Panc1 (cell line): Measurements from ENCODE around the gene FTL. TPM values are rescaled to one million over a fixed set of nuclear protein-coding genes. Genes with fewer than 3 reads are reported as not detected.

Experiments used
- ATAC-seq: fragments of 200-7000 bp; cut with Tn5 transposase; 2 replicates; pipeline ENCODE4 v1.9.1; 2020; ENCODE audit warnings: mild to moderate bottlenecking, moderate library complexity
- BruUV-seq: library from RNA; stranded (reverse); fragments of 400-500 nt; replicated peaks from 2 replicates; lab custom pipeline; 2021; lab: Mats Ljungman, UMichigan
- CTCF ChIA-PET: fragments of 300-600 bp; sonication (Branson Sonifier 250); formaldehyde crosslinking; loops from one replicate; lab custom pipeline; 2022; ENCODE audit warnings: antibody characterized with exemption; lab: Charles Lee
- POLR2A ChIA-PET: fragments of 300-600 bp; sonication (Branson Sonifier 250); formaldehyde crosslinking; loops from one replicate; lab custom pipeline; 2022; ENCODE audit warnings: antibody characterized with exemption; lab: Charles Lee
- DNase-seq: peaks from one replicate; pipeline ENCODE4 v3.0.0-alpha.2; 2010; ENCODE audit warnings: low read depth, low spot score
- H3K27ac ChIP-seq: 2 replicates; pipeline ENCODE4 v1.5.1; 2011; ENCODE audit warnings: mild to moderate bottlenecking, low read length, inconsistent platforms
- H3K27me3 ChIP-seq: fragments of 200-500 bp; sonication (Bioruptor generic); 2 replicates; pipeline ENCODE4 v1.6.0; 2014; ENCODE audit warnings: low read length, inconsistent platforms; ENCODE audit not compliant: control insufficient read depth, insufficient read depth
- H3K36me3 ChIP-seq: fragments of 200-500 bp; sonication (Bioruptor generic); 2 replicates; pipeline ENCODE4 v1.5.1; 2014; ENCODE audit warnings: inconsistent platforms, mild to moderate bottlenecking, low read length, moderate library complexity; ENCODE audit not compliant: control insufficient read depth, insufficient read depth
- H3K4me1 ChIP-seq: 2 replicates; pipeline ENCODE4 v1.5.1; 2011; ENCODE audit warnings: inconsistent platforms, mild to moderate bottlenecking, low read length, moderate library complexity; ENCODE audit not compliant: control insufficient read depth, insufficient read depth
- H3K4me3 ChIP-seq, 2 experiments: 2 replicates each; pipeline ENCODE4 v1.5.1; 2011 to 2012; ENCODE audit warnings: low read depth in 2 of 2, low read length in 2 of 2, mild to moderate bottlenecking in 2 of 2, inconsistent platforms in 1 of 2, moderate library complexity in 1 of 2
- H3K9me3 ChIP-seq: fragments of 200-500 bp; sonication (Bioruptor generic); 2 replicates; pipeline ENCODE4 v1.5.1; 2014; ENCODE audit warnings: low read depth, mild to moderate bottlenecking, inconsistent platforms, low read length, moderate library complexity; ENCODE audit not compliant: control insufficient read depth, insufficient read depth
- CTCF ChIP-seq: fragments of 450-650 bp; IDR thresholded peaks from 2 replicates; pipeline ENCODE4 v1.5.1; 2017; ENCODE audit warnings: mild to moderate bottlenecking
- POLR2AphosphoS5 ChIP-seq: IDR thresholded peaks from 2 replicates; pipeline ENCODE4 v1.6.1; 2012; ENCODE audit warnings: mild to moderate bottlenecking, low read depth, low read length, moderate library complexity
- REST ChIP-seq, 2 experiments: IDR thresholded peaks; 2 replicates each; pipeline ENCODE4 v1.6.1; 2011 to 2012; ENCODE audit warnings: low read depth in 2 of 2, control low read depth in 1 of 2, low read length in 1 of 2, mild to moderate bottlenecking in 1 of 2, moderate library complexity in 1 of 2; ENCODE audit not compliant: insufficient read depth in 1 of 2
- SIN3A ChIP-seq: IDR thresholded peaks from 2 replicates; pipeline ENCODE4 v1.6.1; 2012; ENCODE audit warnings: low read depth, mild to moderate bottlenecking, low read length, moderate library complexity, borderline replicate concordance; ENCODE audit not compliant: insufficient read depth
- TCF7L2 ChIP-seq: IDR thresholded peaks from 2 replicates; pipeline ENCODE4 v1.6.1; 2011; ENCODE audit warnings: mild to moderate bottlenecking, low read depth, low read length, inconsistent platforms
- in situ Hi-C: cut with HindIII; loops from 2 replicates; pipeline ENCODE4 v1.10.0; 2016; ENCODE audit warnings: low sequenced_read_pairs, low pct_unique_long_range_greater_than_20kb
- intact Hi-C: fragments of 100-400 bp; cut with micrococcal nuclease; formaldehyde crosslinking; loops from one replicate; pipeline ENCODE4 v1.10.0; 2022; ENCODE audit not compliant: unreplicated experiment
- total RNA-seq: library from RNA; stranded (reverse); gene quantifications from one replicate; pipeline ENCODE4 v1.2.1, GENCODE V29; 2021; ENCODE audit not compliant: unreplicated experiment

The FTL gene
- total RNA-seq, 1 experiment from 2014 or later: 1,332 TPM

GRCh38 chr19:48955308-48955958, 9.7 kb upstream of the FTL start:
- BruUV-seq: no TSS peak
- no peaks in the 10 kb centered on the region for H3K9me3 ChIP-seq
- H3K36me3 ChIP-seq: no peaks in the 10 kb centered on the region
- POLR2A ChIA-PET: no interaction called here
- H3K4me1 ChIP-seq: peaks cover 4% of the 10 kb centered on the region; the same call in 1 of the 2 replicates
- CTCF ChIA-PET: no interaction called here
- peak overlapping the region; percentile 83 for H3K27ac ChIP-seq
- no peak for TF ChIP-seq SIN3A
- TF ChIP-seq POLR2AphosphoS5: no peak
- no peak for TF ChIP-seq REST (IDR thresholded peaks at IDR 0.05; ENCODE audit: insufficient read depth in 1 of 2, low read depth in 2 of 2, low read length in 1 of 2)
- in situ Hi-C loops: no loop called here
- ATAC-seq (no peak), DNase-seq (no peak)
- H3K4me3 ChIP-seq: peak overlapping the region; percentile 81 to 87
- H3K27me3 ChIP-seq: no peaks in the 10 kb centered on the region
- intact Hi-C loops: no loop called here

- Histone ChIP-seq H3K36me3 (no peaks in the 10 kb centered on the region), H3K9me3 (no peaks in the 10 kb centered on the region), H3K4me3 (no peak overlapping the region), H3K4me1 (peaks cover 18% of the 10 kb centered on the region), H3K27me3 (no peaks in the 10 kb centered on the region), H3K27ac (no peak overlapping the region)
- in situ Hi-C loops (no loop called here), intact Hi-C loops (no loop called here)
- no TSS peak for BruUV-seq
- ATAC-seq (no peak), DNase-seq (no peak)
- ChIA-PET CTCF (no interaction called here), POLR2A (no interaction called here)
- TF ChIP-seq REST (IDR thresholded peaks at IDR 0.05; ENCODE audit: insufficient read depth in 1 of 2, low read depth in 2 of 2, low read length in 1 of 2) (no peak), TCF7L2 (no peak), POLR2AphosphoS5 (no peak), SIN3A (no peak), CTCF (no peak)
Measured at GRCh38 chr19:48958006-48958405, 7.1 kb upstream of the FTL start.
